Measurements from ENCODE around the gene RPS19. TPM values are rescaled to one million over a fixed set of nuclear protein-coding genes. Genes with fewer than 3 reads are reported as not detected.

Gene RPS19
- total RNA-seq, 1 experiment from 2014 or later, result 2,593 TPM

- Histone ChIP-seq H3K4me1 (replicated peaks; ENCODE audit: insufficient read depth) (peaks cover 10% of the 10 kb centered on the region), H3K79me2 (ENCODE audit: low read depth) (no peaks in the 10 kb centered on the region), H3K9me2 (ENCODE audit: insufficient read depth) (no peaks in the 10 kb centered on the region), H3K9me3 (ENCODE audit: insufficient read depth, low read depth) (no peaks in the 10 kb centered on the region), H3F3A (ENCODE audit: insufficient read depth, low read depth) (peaks cover 21% of the 10 kb centered on the region; the same call in 1 of the 2 replicates), H3K4me2 (no peak overlapping the region), H3K36me3 (ENCODE audit: low read depth) (no peaks in the 10 kb centered on the region), H2AFZ (no peak overlapping the region), H3K4me3 (no peak overlapping the region), H4K20me1 (ENCODE audit: insufficient read depth) (peaks cover 24% of the 10 kb centered on the region), H3K27me3 (ENCODE audit: insufficient read depth, low read depth) (peaks cover 23% of the 10 kb centered on the region), H3K27ac (no peak overlapping the region)
- TF ChIP-seq EZH2 (IDR thresholded peaks at IDR 0.05; ENCODE audit: low read depth), result no peak
- TF ChIP-seq CTCF (conservative IDR thresholded peaks at IDR 0.05), result no peak
- no TSS peak for BruUV-seq (replicated peaks)
- DNase-seq, result no peak
- POLR2A ChIA-PET (ENCODE audit: unreplicated experiment), result no interaction called here
- CTCF ChIA-PET, result no interaction called here
- intact Hi-C loops (cut with micrococcal nuclease; ENCODE audit: unreplicated experiment), result no loop called here
Measured at GRCh38 chr19:41908724-41909464, 48.8 kb downstream of the RPS19 start.

- Histone ChIP-seq H3K79me2 (ENCODE audit: low read depth) (no peaks in the 10 kb centered on the region), H3K27me3 (ENCODE audit: insufficient read depth, low read depth) (peaks cover 27% of the 10 kb centered on the region), H3K4me2 (no peak overlapping the region), H2AFZ (no peak overlapping the region), H3F3A (ENCODE audit: insufficient read depth, low read depth) (peaks cover 19% of the 10 kb centered on the region; the same call in 1 of the 2 replicates), H3K4me1 (replicated peaks; ENCODE audit: insufficient read depth) (peaks cover 3% of the 10 kb centered on the region), H3K9me2 (ENCODE audit: insufficient read depth) (no peaks in the 10 kb centered on the region), H4K20me1 (ENCODE audit: insufficient read depth) (peaks cover 19% of the 10 kb centered on the region), H3K36me3 (ENCODE audit: low read depth) (no peaks in the 10 kb centered on the region), H3K4me3 (no peak overlapping the region), H3K9me3 (ENCODE audit: insufficient read depth, low read depth) (no peaks in the 10 kb centered on the region), H3K27ac (no peak overlapping the region)
- CTCF ChIA-PET, result no interaction called here
- BruUV-seq (replicated peaks), result no TSS peak
- TF ChIP-seq CTCF (conservative IDR thresholded peaks at IDR 0.05), result no peak
- TF ChIP-seq EZH2 (IDR thresholded peaks at IDR 0.05; ENCODE audit: low read depth), result no peak
- no peak for DNase-seq
- POLR2A ChIA-PET (ENCODE audit: unreplicated experiment), result no interaction called here
- intact Hi-C loops (cut with micrococcal nuclease; ENCODE audit: unreplicated experiment), result no loop called here
Measured at GRCh38 chr19:41909706-41910105, 49.7 kb downstream of the RPS19 start.

GRCh38 chr19:41910240-41910991 lies 50.4 kb downstream of the RPS19 start:
- Histone ChIP-seq H3K27me3 (ENCODE audit: insufficient read depth, low read depth) (peaks cover 30% of the 10 kb centered on the region), H3K79me2 (ENCODE audit: low read depth) (no peaks in the 10 kb centered on the region), H3K27ac (no peak overlapping the region), H3K9me2 (ENCODE audit: insufficient read depth) (no peaks in the 10 kb centered on the region), H3K36me3 (ENCODE audit: low read depth) (no peaks in the 10 kb centered on the region), H3K9me3 (ENCODE audit: insufficient read depth, low read depth) (no peaks in the 10 kb centered on the region), H3F3A (ENCODE audit: insufficient read depth, low read depth) (peaks cover 15% of the 10 kb centered on the region; the same call in 1 of the 2 replicates), H3K4me2 (no peak overlapping the region), H2AFZ (no peak overlapping the region), H3K4me3 (no peak overlapping the region), H4K20me1 (ENCODE audit: insufficient read depth) (0 out of 2 replicates have a peak, but pooled peaks cover 11% of the 10 kb centered on the region), H3K4me1 (replicated peaks; ENCODE audit: insufficient read depth) (no peaks in the 10 kb centered on the region)
- intact Hi-C loops (cut with micrococcal nuclease; ENCODE audit: unreplicated experiment), result no loop called here
- TF ChIP-seq EZH2 (IDR thresholded peaks at IDR 0.05; ENCODE audit: low read depth), result no peak
- DNase-seq, result no peak
- BruUV-seq (replicated peaks), result no TSS peak
- POLR2A ChIA-PET (ENCODE audit: unreplicated experiment), result no interaction called here
- CTCF ChIA-PET, result no interaction called here

All from PC-9 (cell line).